Measurements from ENCODE around the gene DOK5. TPM values are rescaled to one million over a fixed set of nuclear protein-coding genes. Genes with fewer than 3 reads are reported as not detected.
A peak's percentile ranks its signal among the peaks of the same experiment; 100 is the strongest.

The DOK5 gene
- total RNA-seq, 1 donor from 2014 or later = not detected

- no peak for TF ChIP-seq CTCF (IDR thresholded peaks at IDR 0.05)
- H3K4me1 ChIP-seq = no peaks in the 10 kb centered on the region
- no peaks in the 10 kb centered on the region for H3K27me3 ChIP-seq
- intact Hi-C loops (cut with DNase I) = no loop called here
- H3K4me3 ChIP-seq = no peak overlapping the region
- no peaks in the 10 kb centered on the region for H3K9me3 ChIP-seq
- DNase-seq (ENCODE audit: low spot score in 2 of 2) = no peak
- H3K36me3 ChIP-seq = no peaks in the 10 kb centered on the region
- H3K27ac ChIP-seq = no peak overlapping the region
Observed at GRCh38 chr20:54452277-54452676, 23.1 kb upstream of the DOK5 start.

GRCh38 chr20:54454982-54455381 is 20.4 kb upstream of the DOK5 start:
- no peak overlapping the region for H3K4me3 ChIP-seq
- no peak for DNase-seq (ENCODE audit: low spot score in 2 of 2)
- no peaks in the 10 kb centered on the region for H3K27me3 ChIP-seq
- no peaks in the 10 kb centered on the region for H3K9me3 ChIP-seq
- no peak overlapping the region for H3K27ac ChIP-seq
- no peaks in the 10 kb centered on the region for H3K4me1 ChIP-seq
- no peaks in the 10 kb centered on the region for H3K36me3 ChIP-seq
- intact Hi-C loops (cut with DNase I) = no loop called here
- TF ChIP-seq CTCF (IDR thresholded peaks at IDR 0.05) = no peak

GRCh38 chr20:54456423-54456822 is 19.0 kb upstream of the DOK5 start:
- DNase-seq (ENCODE audit: low spot score in 2 of 2) = no peak
- intact Hi-C loops (cut with DNase I) = no loop called here
- H3K4me1 ChIP-seq = no peaks in the 10 kb centered on the region
- H3K27ac ChIP-seq = no peak overlapping the region
- no peak overlapping the region for H3K4me3 ChIP-seq
- no peaks in the 10 kb centered on the region for H3K9me3 ChIP-seq
- TF ChIP-seq CTCF (IDR thresholded peaks at IDR 0.05) = no peak
- H3K36me3 ChIP-seq = no peaks in the 10 kb centered on the region
- H3K27me3 ChIP-seq = no peaks in the 10 kb centered on the region

GRCh38 chr20:54456961-54457360 is 18.4 kb upstream of the DOK5 start:
- H3K27ac ChIP-seq = no peak overlapping the region
- intact Hi-C loops (cut with DNase I) = no loop called here
- H3K4me1 ChIP-seq = no peaks in the 10 kb centered on the region
- no peaks in the 10 kb centered on the region for H3K36me3 ChIP-seq
- TF ChIP-seq CTCF (IDR thresholded peaks at IDR 0.05) = peak in 1 of 3 experiments; percentile 8
- DNase-seq (ENCODE audit: low spot score in 2 of 2) = no peak
- H3K4me3 ChIP-seq = no peak overlapping the region
- no peaks in the 10 kb centered on the region for H3K27me3 ChIP-seq
- no peaks in the 10 kb centered on the region for H3K9me3 ChIP-seq

- H3K27ac ChIP-seq = no peak overlapping the region
- no peaks in the 10 kb centered on the region for H3K9me3 ChIP-seq
- intact Hi-C loops (cut with DNase I) = no loop called here
- H3K27me3 ChIP-seq = no peaks in the 10 kb centered on the region
- H3K4me1 ChIP-seq = no peaks in the 10 kb centered on the region
- H3K36me3 ChIP-seq = no peaks in the 10 kb centered on the region
- no peak for TF ChIP-seq CTCF (IDR thresholded peaks at IDR 0.05)
- H3K4me3 ChIP-seq = no peak overlapping the region
- no peak for DNase-seq (ENCODE audit: low spot score in 2 of 2)
Observed at GRCh38 chr20:54458219-54458618, 17.2 kb upstream of the DOK5 start.

- Histone ChIP-seq H3K36me3 (no peaks in the 10 kb centered on the region), H3K4me3 (no peak overlapping the region), H3K27me3 (no peaks in the 10 kb centered on the region), H3K4me1 (no peaks in the 10 kb centered on the region), H3K9me3 (no peaks in the 10 kb centered on the region), H3K27ac (no peak overlapping the region)
- DNase-seq (ENCODE audit: low spot score in 2 of 2) = no peak
- intact Hi-C loops (cut with DNase I) = no loop called here
- TF ChIP-seq CTCF (IDR thresholded peaks at IDR 0.05) = no peak
Observed at GRCh38 chr20:54459279-54459678, 16.1 kb upstream of the DOK5 start.
